Mesothelial cell of epicardium (in vitro differentiated cells): ENCODE measurements around the gene NAXD. TPM values are rescaled to one million over a fixed set of nuclear protein-coding genes. Genes with fewer than 3 reads are reported as not detected.
"Not testable (repeated sequence)": the region's sequence is repeated elsewhere in the genome, so short reads cannot be mapped to it uniquely, and the experiment has no call there.

Experiments used
- DNase-seq, 2 experiments: peaks; one replicate each; pipeline ENCODE4 v3.0.0; 2021; ENCODE audit warnings: low spot score in 2 of 2; ENCODE audit not compliant: unreplicated experiment in 2 of 2
- H3K27ac Mint-ChIP-seq: 2 replicates; pipeline ENCODE4 v1.8.0; 2021; ENCODE audit warnings: mixed read lengths
- H3K27me3 Mint-ChIP-seq: 2 replicates; pipeline ENCODE4 v1.8.0; 2021; ENCODE audit warnings: low read depth, mixed read lengths
- H3K36me3 Mint-ChIP-seq: 2 replicates; pipeline ENCODE4 v1.8.0; 2021; ENCODE audit warnings: mixed read lengths
- H3K4me1 Mint-ChIP-seq: 2 replicates; pipeline ENCODE4 v1.8.0; 2021; ENCODE audit warnings: mixed read lengths
- H3K4me3 Mint-ChIP-seq: 2 replicates; pipeline ENCODE4 v1.8.0; 2021; ENCODE audit warnings: mild to moderate bottlenecking, moderate library complexity, mixed read lengths
- H3K9me3 Mint-ChIP-seq: 2 replicates; pipeline ENCODE4 v1.8.0; 2021; ENCODE audit warnings: mixed read lengths
- CTCF ChIP-seq: fragments of 200-600 bp; sonication (generic); IDR thresholded peaks from one replicate; pipeline ENCODE4 v1.5.0; 2021; ENCODE audit warnings: antibody characterized with exemption; ENCODE audit not compliant: unreplicated experiment
- total RNA-seq: library from RNA; stranded (reverse); gene quantifications from 3 replicates; pipeline ENCODE4 v1.2.1, GENCODE V29; 2021

The NAXD gene
- 39.5 to 41.4 TPM (median 40.8 TPM) in 3 replicates for total RNA-seq

GRCh38 chr13:110615322-110616102, at the start of gene NAXD:
Gene NAXD (plus strand): TSS chr13:110615545. CDS start chr13:110615602, 57 bp downstream.
- no peak for TF ChIP-seq CTCF
- peaks cover 6% of the 10 kb centered on the region for H3K9me3 Mint-ChIP-seq
- H3K4me1 Mint-ChIP-seq = peaks cover 47% of the 10 kb centered on the region
- peak; percentile 42 to 70 for DNase-seq
- H3K4me3 Mint-ChIP-seq = peak within 1 kb of the TSS; percentile 90
- peak within 1 kb of the TSS; percentile 96 for H3K27ac Mint-ChIP-seq
- H3K27me3 Mint-ChIP-seq = no peaks in the 10 kb centered on the region
- no peaks in the 10 kb centered on the region for H3K36me3 Mint-ChIP-seq

- Mint-ChIP-seq H3K4me1 (peaks cover 42% of the 10 kb centered on the region), H3K27ac (no peak overlapping the region), H3K9me3 (peaks cover 12% of the 10 kb centered on the region), H3K4me3 (no peak overlapping the region), H3K27me3 (no peaks in the 10 kb centered on the region), H3K36me3 (peaks cover 5% of the 10 kb centered on the region)
- no peak for DNase-seq
- no peak for TF ChIP-seq CTCF
Measured at GRCh38 chr13:110566171-110566570, 49.2 kb upstream of the NAXD start.

- Mint-ChIP-seq H3K4me3 (no peak overlapping the region), H3K4me1 (peaks cover 34% of the 10 kb centered on the region), H3K9me3 (peaks cover 12% of the 10 kb centered on the region), H3K27me3 (no peaks in the 10 kb centered on the region), H3K36me3 (peaks cover 5% of the 10 kb centered on the region), H3K27ac (no peak overlapping the region)
- TF ChIP-seq CTCF = no peak
- DNase-seq = no peak
Measured at GRCh38 chr13:110568612-110569011, 46.7 kb upstream of the NAXD start.

- H3K27ac Mint-ChIP-seq, H3K36me3 Mint-ChIP-seq, DNase-seq, H3K4me3 Mint-ChIP-seq, H3K9me3 Mint-ChIP-seq, H3K27me3 Mint-ChIP-seq: not testable (repeated sequence)
- H3K4me1 Mint-ChIP-seq = peaks cover 23% of the 10 kb centered on the region
Measured at GRCh38 chr13:110569962-110570361, 45.4 kb upstream of the NAXD start.

GRCh38 chr13:110570886-110571285, 44.5 kb upstream of the NAXD start:
- Mint-ChIP-seq H3K4me1 (peaks cover 18% of the 10 kb centered on the region), H3K27me3 (peaks cover 4% of the 10 kb centered on the region), H3K36me3 (peaks cover 3% of the 10 kb centered on the region), H3K4me3 (no peak overlapping the region), H3K27ac (no peak overlapping the region), H3K9me3 (peaks cover 8% of the 10 kb centered on the region)
- no peak for TF ChIP-seq CTCF
- no peak for DNase-seq

GRCh38 chr13:110571896-110572777, 43.2 kb upstream of the NAXD start:
- Mint-ChIP-seq H3K4me3 (no peak overlapping the region), H3K4me1 (peaks cover 14% of the 10 kb centered on the region), H3K36me3 (peaks cover 3% of the 10 kb centered on the region), H3K27me3 (peaks cover 7% of the 10 kb centered on the region), H3K9me3 (peaks cover 8% of the 10 kb centered on the region), H3K27ac (no peak overlapping the region)
- TF ChIP-seq CTCF = no peak
- DNase-seq = no peak
